Body of pancreas (tissue), 4 donors: ENCODE data around the gene NKTR. TPM values are rescaled to one million over a fixed set of nuclear protein-coding genes. Genes with fewer than 3 reads are reported as not detected.

Experiments
- ATAC-seq: fragments of 150-250 bp; one replicate; pipeline ENCODE4 v1.9.1; 2016
- DNase-seq, 4 donors: peaks; one replicate each; pipeline ENCODE4 v3.0.0-alpha.2; 2019
- H3K27ac ChIP-seq, 4 donors: fragments of 200-600 bp; sonication (generic); 1 replicate in 3 of 4; 2 replicates in 1 of 4; pipeline versions ENCODE4 v1.5.1 to v1.6.1; 2016 to 2019; ENCODE audit warnings: mild to moderate bottlenecking in 1 of 4, mixed read lengths in 1 of 4, moderate library complexity in 1 of 4
- H3K27me3 ChIP-seq, 2 donors: fragments of 200-600 bp; sonication (generic); one replicate each; pipeline ENCODE4 v1.6.0; 2016; ENCODE audit warnings: mild to moderate bottlenecking in 1 of 2
- H3K36me3 ChIP-seq, 2 donors: fragments of 200-600 bp; sonication (generic); replicated peaks in 1 of 2; 2 replicates each; pipeline ENCODE4 v1.5.1; 2016; ENCODE audit warnings: low read depth in 2 of 2; ENCODE audit not compliant: insufficient read depth in 1 of 2
- H3K4me1 ChIP-seq: fragments of 200-600 bp; sonication (generic); one replicate; pipeline ENCODE4 v1.6.0; 2016
- H3K4me3 ChIP-seq, 2 donors: fragments of 200-600 bp; sonication (generic); 1 replicate in 1 of 2; 2 replicates in 1 of 2; pipeline ENCODE4 v1.5.1; 2016 to 2019
- H3K9me3 ChIP-seq, 3 donors: fragments of 200-600 bp; sonication (generic); 1 replicate in 2 of 3; 2 replicates in 1 of 3; pipeline ENCODE4 v1.5.1; 2016
- POLR2A ChIP-seq, 3 donors: fragments of 450-650 bp; IDR thresholded peaks; one replicate each; pipeline ENCODE4 v1.6.1; 2016; ENCODE audit warnings: antibody characterized with exemption in 3 of 3, mild to moderate bottlenecking in 2 of 3
- WGBS, 2 donors: methylation state at CpG; one replicate each; pipeline ENCODE4 v1.1.5; 2017; 5-methylcytosine and 5-hydroxymethylcytosine counted together
- intact Hi-C: fragments of 100-400 bp; cut with DNase I; formaldehyde crosslinking; loops from one replicate; pipeline ENCODE4 v1.15.1; 2023
- total RNA-seq, 2 donors: library from RNA; depleted of rRNA; stranded (reverse); fragments of >200 nt; gene quantifications; one replicate each; pipeline ENCODE4 v1.1.0, GENCODE V29; 2016
- TF ChIP-seq, protein P1 (sequence below), 7 experiments: fragments of 450-650 bp in 4 of 7; fragments of 200-600 bp in 3 of 7; sonication (generic) in 3 of 7; IDR thresholded peaks; one replicate each; pipeline ENCODE4 v1.5.1; 2016 to 2019; ENCODE audit warnings: antibody characterized with exemption in 7 of 7

NKTR gene
- total RNA-seq, 2 donors from 2014 or later: 115 to 128 TPM

DNA sequence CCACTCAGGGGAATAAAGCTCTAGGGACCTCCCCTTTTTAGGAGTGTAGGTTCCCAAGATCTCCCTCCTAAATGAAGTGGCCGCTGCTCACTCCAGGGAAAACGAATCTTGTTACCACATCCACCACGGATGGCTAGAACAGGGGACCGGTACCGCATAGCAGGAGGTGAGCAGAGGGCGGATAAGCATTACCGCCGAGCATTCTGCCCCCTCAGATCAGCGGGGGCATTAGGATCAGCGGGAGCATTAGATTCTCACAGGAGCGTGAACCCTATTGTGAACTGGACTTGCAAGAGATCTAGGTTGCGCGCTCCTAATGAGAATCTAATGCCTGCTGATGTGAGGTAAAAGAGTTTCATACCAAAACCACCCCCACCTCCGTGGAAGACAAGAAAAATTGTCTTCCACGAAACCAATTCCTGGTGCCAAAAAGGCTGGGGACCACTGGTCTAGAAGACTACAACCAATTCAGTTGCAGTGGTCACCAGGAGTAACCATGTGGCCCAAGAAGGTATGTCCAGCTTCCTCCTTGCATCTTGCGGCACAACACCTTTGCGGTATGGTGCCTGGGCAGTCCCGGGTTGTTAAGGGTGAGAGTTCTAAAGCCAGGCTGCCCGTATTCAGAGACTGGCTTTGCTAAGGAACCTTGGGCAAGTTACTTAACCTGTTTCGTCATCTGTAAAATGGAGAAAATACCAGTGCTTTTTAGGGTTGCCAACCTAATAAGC lies 10.9 kb upstream of the NKTR start:
- no peak for TF ChIP-seq POLR2A (IDR thresholded peaks at IDR 0.05)
- TF ChIP-seq, protein P1, sequence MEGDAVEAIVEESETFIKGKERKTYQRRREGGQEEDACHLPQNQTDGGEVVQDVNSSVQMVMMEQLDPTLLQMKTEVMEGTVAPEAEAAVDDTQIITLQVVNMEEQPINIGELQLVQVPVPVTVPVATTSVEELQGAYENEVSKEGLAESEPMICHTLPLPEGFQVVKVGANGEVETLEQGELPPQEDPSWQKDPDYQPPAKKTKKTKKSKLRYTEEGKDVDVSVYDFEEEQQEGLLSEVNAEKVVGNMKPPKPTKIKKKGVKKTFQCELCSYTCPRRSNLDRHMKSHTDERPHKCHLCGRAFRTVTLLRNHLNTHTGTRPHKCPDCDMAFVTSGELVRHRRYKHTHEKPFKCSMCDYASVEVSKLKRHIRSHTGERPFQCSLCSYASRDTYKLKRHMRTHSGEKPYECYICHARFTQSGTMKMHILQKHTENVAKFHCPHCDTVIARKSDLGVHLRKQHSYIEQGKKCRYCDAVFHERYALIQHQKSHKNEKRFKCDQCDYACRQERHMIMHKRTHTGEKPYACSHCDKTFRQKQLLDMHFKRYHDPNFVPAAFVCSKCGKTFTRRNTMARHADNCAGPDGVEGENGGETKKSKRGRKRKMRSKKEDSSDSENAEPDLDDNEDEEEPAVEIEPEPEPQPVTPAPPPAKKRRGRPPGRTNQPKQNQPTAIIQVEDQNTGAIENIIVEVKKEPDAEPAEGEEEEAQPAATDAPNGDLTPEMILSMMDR (IDR thresholded peaks at IDR 0.05): no peak
- H3K27ac ChIP-seq: peak overlapping the region in 3 of 4 donors; percentile 69 to 84 (median 76)
- no peak overlapping the region for H3K4me3 ChIP-seq
- DNase-seq (peak in 1 of 4 donors; percentile 12), ATAC-seq (no peak)
- H3K27me3 ChIP-seq: no peaks in the 10 kb centered on the region
- no peaks in the 10 kb centered on the region for H3K9me3 ChIP-seq
- intact Hi-C loops: no loop called here
- H3K4me1 ChIP-seq: peaks cover 19% of the 10 kb centered on the region
- WGBS, 2 donors: 87 to 89% methylated on average over 17 to 20 of the region's 20 CpGs
- H3K36me3 ChIP-seq: no peaks in the 10 kb centered on the region

DNA sequence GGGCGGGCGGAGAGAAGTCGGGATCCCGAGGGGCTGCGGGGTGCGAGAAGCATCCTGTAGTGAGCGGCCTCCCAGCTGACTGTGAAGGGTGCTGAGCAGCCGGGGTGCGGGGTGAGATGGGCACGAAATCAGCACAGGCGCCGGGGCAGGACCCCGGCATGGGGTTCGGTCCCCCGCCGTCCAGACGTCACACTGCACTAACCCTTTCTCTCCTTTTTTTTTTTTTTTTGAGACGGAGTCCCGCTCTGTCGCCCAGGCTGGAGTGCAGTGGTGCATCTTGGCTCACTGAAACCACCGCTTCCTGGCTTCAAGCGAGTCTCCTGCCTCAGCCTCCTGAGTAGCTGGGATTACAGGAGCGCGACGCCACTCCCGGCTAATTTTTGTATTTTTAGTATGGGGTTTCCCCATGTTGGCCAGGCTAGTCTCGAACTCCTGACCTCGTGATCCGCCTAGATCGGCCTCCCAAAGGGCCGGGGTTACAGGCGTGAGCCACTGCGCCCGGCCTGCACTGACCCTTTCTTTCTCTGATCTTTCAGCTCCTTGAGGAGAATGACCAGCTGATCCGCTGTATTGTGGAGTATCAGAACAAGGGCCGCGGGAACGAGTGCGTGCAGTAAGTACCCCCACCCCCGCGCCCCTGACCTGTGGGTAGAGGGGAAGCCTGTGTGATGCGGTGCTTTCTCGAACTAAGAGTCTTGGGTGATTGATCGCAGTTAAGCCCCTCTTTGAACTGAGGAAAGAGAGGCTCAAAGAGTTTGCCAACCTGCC lies 9.3 kb upstream of the NKTR start:
- H3K9me3 ChIP-seq: no peaks in the 10 kb centered on the region
- ATAC-seq: no peak

GRCh38 chr3:42591811-42592210 lies 8.7 kb upstream of the NKTR start:
- Histone ChIP-seq H3K36me3 (peaks cover 0 to 2% of the 10 kb centered on the region in 2 donors), H3K4me1 (peaks cover 19% of the 10 kb centered on the region), H3K9me3 (no peaks in the 10 kb centered on the region), H3K27ac (peak overlapping the region in 2 of 4 donors; percentile 69 to 84), H3K27me3 (no peaks in the 10 kb centered on the region), H3K4me3 (no peak overlapping the region)
- intact Hi-C loops: no loop called here
- no peak for TF ChIP-seq POLR2A (IDR thresholded peaks at IDR 0.05)
- TF ChIP-seq, protein P1 (IDR thresholded peaks at IDR 0.05): no peak
- DNase-seq: no peak
- 75 to 77% methylated on average over 4 of the region's 4 CpGs for WGBS, 2 donors
- no peak for ATAC-seq

More for the DNA sequence above, 9.3 kb upstream of the NKTR start:
- TF ChIP-seq, protein P1 (IDR thresholded peaks at IDR 0.05): no peak
- no peak for TF ChIP-seq POLR2A (IDR thresholded peaks at IDR 0.05)
- DNase-seq: no peak
- intact Hi-C loops: no loop called here
- 6 to 8% methylated on average over 40 to 44 of the region's 44 CpGs for WGBS, 2 donors
- Histone ChIP-seq H3K36me3 (peaks cover 0 to 2% of the 10 kb centered on the region in 2 donors), H3K4me3 (peak overlapping the region; percentile 45 to 49), H3K27me3 (no peaks in the 10 kb centered on the region), H3K27ac (peak overlapping the region; percentile 69 to 85 (median 80)), H3K4me1 (peaks cover 19% of the 10 kb centered on the region)

- ATAC-seq: no peak
- DNase-seq: no peak
- Histone ChIP-seq H3K27me3 (no peaks in the 10 kb centered on the region), H3K36me3 (peaks cover 0 to 2% of the 10 kb centered on the region in 2 donors), H3K9me3 (no peaks in the 10 kb centered on the region), H3K27ac (no peak overlapping the region), H3K4me1 (peaks cover 19% of the 10 kb centered on the region), H3K4me3 (no peak overlapping the region)
- 87 to 90% methylated on average over 1 of the region's 1 CpG for WGBS, 2 donors
- intact Hi-C loops: no loop called here
- TF ChIP-seq POLR2A (IDR thresholded peaks at IDR 0.05): no peak
- TF ChIP-seq, protein P1 (IDR thresholded peaks at IDR 0.05): no peak
These were observed 6.9 kb upstream of the NKTR start for GRCh38 chr3:42593635-42594034.
